Caki2 (cell line): ENCODE data around the gene FOXI2. TPM values are rescaled to one million over a fixed set of nuclear protein-coding genes. Genes with fewer than 3 reads are reported as not detected.

ENCODE experiments used
- DNase-seq: peaks from one replicate; pipeline ENCODE4 v3.0.0-alpha.2; 2015; ENCODE audit warnings: low read depth
- in situ Hi-C: cut with HindIII; loops from 2 replicates; pipeline ENCODE4 v1.10.0; 2016; ENCODE audit warnings: low sequenced_read_pairs, low pct_unique_long_range_greater_than_20kb, mixed read lengths
- total RNA-seq: library from RNA; depleted of rRNA; stranded (reverse); fragments of >200 nt; shearing (Covaris generic); gene quantifications from 2 replicates; pipeline ENCODE4 v1.2.3, GENCODE V29; 2014; ENCODE audit warnings: low replicate concordance

Gene FOXI2
- total RNA-seq, 1 experiment from 2014 or later = not detected

GRCh38 chr10:127738512-127739424, 1.8 kb downstream of the FOXI2 start:
- no peak for DNase-seq
- in situ Hi-C loops = no loop called here

- in situ Hi-C loops = no loop called here
- no peak for DNase-seq
Measured at GRCh38 chr10:127739908-127740307, 2.9 kb downstream of the FOXI2 start.

GRCh38 chr10:127740596-127740995, 3.6 kb downstream of the FOXI2 start:
- in situ Hi-C loops = no loop called here
- peak; percentile 53 for DNase-seq

GRCh38 chr10:127743205-127743604, 6.2 kb downstream of the FOXI2 start:
- in situ Hi-C loops = no loop called here
- DNase-seq = no peak

GRCh38 chr10:127744956-127745355, 8.0 kb downstream of the FOXI2 start:
- no peak for DNase-seq
- in situ Hi-C loops = no loop called here

- no peak for DNase-seq
- in situ Hi-C loops = no loop called here
Measured at GRCh38 chr10:127745861-127746260, 8.9 kb downstream of the FOXI2 start.

GRCh38 chr10:127755753-127756152, 18.8 kb downstream of the FOXI2 start:
- DNase-seq = no peak
- in situ Hi-C loops = no loop called here

- in situ Hi-C loops = no loop called here
- no peak for DNase-seq
Measured at GRCh38 chr10:127756264-127756663, 19.3 kb downstream of the FOXI2 start.

GRCh38 chr10:127757033-127757432, 20.0 kb downstream of the FOXI2 start:
- in situ Hi-C loops = no loop called here
- DNase-seq = no peak

- in situ Hi-C loops = no loop called here
- DNase-seq = no peak
Measured at GRCh38 chr10:127759276-127759675, 22.3 kb downstream of the FOXI2 start.

GRCh38 chr10:127762925-127763324, 25.9 kb downstream of the FOXI2 start:
- in situ Hi-C loops = no loop called here
- no peak for DNase-seq

- no peak for DNase-seq
- in situ Hi-C loops = no loop called here
Measured at GRCh38 chr10:127774766-127775559, 38.0 kb downstream of the FOXI2 start.

- in situ Hi-C loops = no loop called here
Measured at GRCh38 chr10:127776816-127777215, 39.8 kb downstream of the FOXI2 start.

GRCh38 chr10:127781412-127781811, 44.4 kb downstream of the FOXI2 start:
- in situ Hi-C loops = no loop called here
- DNase-seq = no peak

More at GRCh38 chr10:127776816-127777215, 39.8 kb downstream of the FOXI2 start:
- DNase-seq = peak; percentile 1

GRCh38 chr10:127787873-127788272, 50.9 kb downstream of the FOXI2 start:
- no peak for DNase-seq
- in situ Hi-C loops = no loop called here

GRCh38 chr10:127790066-127790624, 53.2 kb downstream of the FOXI2 start:
- in situ Hi-C loops = no loop called here
- no peak for DNase-seq
